ENCODE data around the gene CTNNA3. TPM values are rescaled to one million over a fixed set of nuclear protein-coding genes. Genes with fewer than 3 reads are reported as not detected.

The CTNNA3 gene
- total RNA-seq, 4 donors from 2014 or later = 1.5 to 9.8 (median 4.3) TPM

DNA sequence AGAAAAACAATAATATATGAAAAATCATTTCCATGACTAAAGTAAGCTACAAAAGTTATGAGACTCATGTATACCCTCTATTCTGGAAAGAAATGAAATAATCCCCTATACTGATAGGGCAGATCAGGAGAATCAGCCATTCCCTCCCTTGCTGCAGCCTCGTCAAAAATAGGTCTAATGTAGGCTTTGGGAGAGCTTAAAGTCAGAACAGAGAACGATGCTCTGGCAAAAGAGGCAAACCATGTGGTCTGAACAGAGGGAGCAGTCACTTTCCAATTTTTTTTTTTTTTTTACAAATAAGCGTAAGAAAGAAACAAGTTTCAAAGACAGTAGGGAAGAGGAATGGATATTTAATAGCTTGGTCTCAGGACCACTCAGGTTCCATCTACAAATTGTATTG lies 1232.4 kb downstream of the CTNNA3 start:
- no peak for TF ChIP-seq CTCF (IDR thresholded peaks at IDR 0.05)
- TF ChIP-seq POLR2A (IDR thresholded peaks at IDR 0.05) = no peak
- H3K9me3 ChIP-seq = no peaks in the 10 kb centered on the region
- no peak overlapping the region for H3K27ac ChIP-seq
- H3K36me3 ChIP-seq = no peaks in the 10 kb centered on the region
- intact Hi-C loops (cut with DNase I; ENCODE audit: low total_unique reads) = no loop called here
- H3K27me3 ChIP-seq = no peaks in the 10 kb centered on the region
- no peak for DNase-seq
- H3K4me1 ChIP-seq = no peaks in the 10 kb centered on the region
- no peak overlapping the region for H3K4me3 ChIP-seq

DNA sequence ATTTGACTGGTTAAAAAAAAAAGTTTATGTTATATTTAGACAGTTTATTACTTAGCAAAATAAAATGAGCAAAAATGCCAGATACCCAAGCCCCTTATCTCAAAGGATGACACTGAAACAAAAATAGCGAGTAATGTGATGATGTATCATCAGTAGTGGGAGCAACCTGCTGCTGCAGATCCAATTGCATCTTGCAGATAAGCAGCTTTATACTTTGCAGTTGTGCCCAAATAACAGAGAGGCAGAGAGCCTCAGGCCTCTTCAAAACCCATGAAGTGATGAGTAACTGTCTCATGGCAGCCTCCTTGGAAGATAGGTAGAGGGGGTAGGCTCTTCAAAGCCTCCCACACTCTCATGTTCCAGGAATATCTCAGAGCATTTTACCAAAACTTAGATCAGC lies 1238.4 kb downstream of the CTNNA3 start:
- H3K4me1 ChIP-seq = no peaks in the 10 kb centered on the region
- no peak overlapping the region for H3K4me3 ChIP-seq
- no peak overlapping the region for H3K27ac ChIP-seq
- H3K36me3 ChIP-seq = no peaks in the 10 kb centered on the region
- intact Hi-C loops (cut with DNase I; ENCODE audit: low total_unique reads) = no loop called here
- H3K9me3 ChIP-seq = no peaks in the 10 kb centered on the region
- H3K27me3 ChIP-seq = no peaks in the 10 kb centered on the region
- DNase-seq = no peak
- TF ChIP-seq POLR2A (IDR thresholded peaks at IDR 0.05) (no peak), CTCF (IDR thresholded peaks at IDR 0.05) (no peak)

DNA sequence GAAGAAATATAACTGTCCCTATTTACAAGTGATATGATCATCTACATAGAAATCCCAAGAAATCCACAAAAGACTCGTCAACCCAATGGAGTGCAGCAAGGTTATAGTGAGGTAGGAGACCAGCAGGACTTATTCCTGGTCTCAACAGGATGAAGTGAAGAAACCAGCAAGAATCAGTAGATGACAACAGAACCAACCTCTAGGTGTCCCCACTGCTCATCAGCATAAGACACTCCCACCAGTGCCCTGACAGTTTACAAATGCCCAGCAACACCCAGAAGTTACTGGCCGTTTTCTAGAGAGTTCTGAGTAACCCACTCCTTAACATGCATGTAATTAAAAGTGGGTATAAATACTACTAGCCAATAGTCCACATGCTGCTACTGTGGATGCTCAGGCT lies 1240.7 kb downstream of the CTNNA3 start:
- H3K36me3 ChIP-seq = no peaks in the 10 kb centered on the region
- no peaks in the 10 kb centered on the region for H3K9me3 ChIP-seq
- no peak for TF ChIP-seq POLR2A (IDR thresholded peaks at IDR 0.05)
- TF ChIP-seq CTCF (IDR thresholded peaks at IDR 0.05) = no peak
- intact Hi-C loops (cut with DNase I; ENCODE audit: low total_unique reads) = no loop called here
- H3K4me1 ChIP-seq = no peaks in the 10 kb centered on the region
- no peak overlapping the region for H3K27ac ChIP-seq
- H3K27me3 ChIP-seq = no peaks in the 10 kb centered on the region
- H3K4me3 ChIP-seq = no peak overlapping the region
- no peak for DNase-seq

- Histone ChIP-seq H3K4me3 (no peak overlapping the region), H3K27me3 (no peaks in the 10 kb centered on the region), H3K27ac (no peak overlapping the region), H3K36me3 (no peaks in the 10 kb centered on the region), H3K9me3 (no peaks in the 10 kb centered on the region), H3K4me1 (no peaks in the 10 kb centered on the region)
- TF ChIP-seq CTCF (IDR thresholded peaks at IDR 0.05) (no peak), POLR2A (IDR thresholded peaks at IDR 0.05) (no peak)
- intact Hi-C loops (cut with DNase I; ENCODE audit: low total_unique reads) = no loop called here
- no peak for DNase-seq
Measured at GRCh38 chr10:66440568-66440967, 1255.4 kb downstream of the CTNNA3 start.

DNA sequence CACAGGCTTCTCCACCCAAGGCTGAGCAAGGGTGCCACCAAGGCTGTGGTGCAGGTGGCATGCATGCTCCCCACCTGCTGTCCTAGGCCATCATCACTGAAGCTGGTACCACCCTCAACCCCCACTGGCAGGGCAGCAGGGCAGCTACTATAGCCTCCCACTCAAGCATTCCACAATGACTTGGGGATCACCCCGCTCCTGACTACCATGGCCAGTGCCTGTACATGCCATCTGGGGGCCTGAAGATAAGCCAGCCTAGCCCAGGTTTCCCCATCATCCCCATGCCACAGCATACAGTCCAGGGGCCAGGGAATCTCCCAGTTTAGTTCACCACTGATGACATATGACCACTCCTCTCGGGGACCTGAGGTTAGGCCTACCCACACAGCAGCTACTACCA lies 1281.1 kb downstream of the CTNNA3 start:
- intact Hi-C loops (cut with DNase I; ENCODE audit: low total_unique reads) = no loop called here
- Histone ChIP-seq H3K4me1 (no peaks in the 10 kb centered on the region), H3K9me3 (no peaks in the 10 kb centered on the region), H3K27me3 (no peaks in the 10 kb centered on the region), H3K4me3 (no peak overlapping the region), H3K36me3 (peaks cover 0 to 4% of the 10 kb centered on the region in 2 donors), H3K27ac (no peak overlapping the region)
- no peak for DNase-seq
- TF ChIP-seq CTCF (IDR thresholded peaks at IDR 0.05) = no peak
- no peak for TF ChIP-seq POLR2A (IDR thresholded peaks at IDR 0.05)

Measured in uterus (tissue), 4 donors.